Naive B cell (primary cell): ENCODE results near the gene STEAP4. TPM values are rescaled to one million over a fixed set of nuclear protein-coding genes. Genes with fewer than 3 reads are reported as not detected.

ENCODE experiments used
- ATAC-seq, 2 donors: fragments of 150-1000 bp; cut with Tn5 transposase; 2 replicates each; pipeline ENCODE4 v1.10.0; 2021; ENCODE audit warnings: low read depth in 2 of 2, mild to moderate bottlenecking in 2 of 2, moderate library complexity in 2 of 2
- DNase-seq: peaks from one replicate; pipeline ENCODE4 v3.0.0; 2022
- H3K27ac Mint-ChIP-seq, 6 donors: one replicate each; pipeline ENCODE4 v1.8.0; 2020 to 2022; ENCODE audit warnings: mild to moderate bottlenecking in 6 of 6, mixed read lengths in 6 of 6, moderate library complexity in 5 of 6, inconsistent platforms in 2 of 6
- H3K27me3 Mint-ChIP-seq, 3 donors: one replicate each; pipeline ENCODE4 v1.8.0; 2021 to 2022; ENCODE audit warnings: mixed read lengths in 3 of 3, mild to moderate bottlenecking in 1 of 3
- H3K36me3 Mint-ChIP-seq, 2 donors: one replicate each; pipeline ENCODE4 v1.8.0; 2020 to 2022; ENCODE audit warnings: mixed read lengths in 2 of 2, inconsistent platforms in 1 of 2, mild to moderate bottlenecking in 1 of 2
- H3K4me1 Mint-ChIP-seq, 3 donors: one replicate each; pipeline ENCODE4 v1.8.0; 2020 to 2022; ENCODE audit warnings: mixed read lengths in 3 of 3, inconsistent platforms in 1 of 3, mild to moderate bottlenecking in 1 of 3, moderate library complexity in 1 of 3
- H3K4me3 Mint-ChIP-seq, 8 donors: one replicate each; pipeline ENCODE4 v1.8.0; 2020 to 2022; ENCODE audit warnings: mild to moderate bottlenecking in 8 of 8, mixed read lengths in 8 of 8, moderate library complexity in 8 of 8, inconsistent platforms in 2 of 8
- H3K9me3 Mint-ChIP-seq, 7 donors: one replicate each; pipeline ENCODE4 v1.8.0; 2020 to 2022; ENCODE audit warnings: mixed read lengths in 7 of 7, mild to moderate bottlenecking in 5 of 7, inconsistent platforms in 2 of 7, moderate library complexity in 1 of 7
- polyA plus RNA-seq, 6 donors: library from polyadenylated mRNA; unstranded; fragments of 300-500 nt; fragmentation: Illumina TruSeq; gene quantifications; one replicate each; pipeline ENCODE4 v1.2.3, GENCODE V29; 2021; ENCODE audit warnings: low read depth in 6 of 6

The STEAP4 gene
- polyA plus RNA-seq, 6 donors from 2014 or later, result 0.13 to 0.21 (median 0.13) TPM; not detected in 3

DNA sequence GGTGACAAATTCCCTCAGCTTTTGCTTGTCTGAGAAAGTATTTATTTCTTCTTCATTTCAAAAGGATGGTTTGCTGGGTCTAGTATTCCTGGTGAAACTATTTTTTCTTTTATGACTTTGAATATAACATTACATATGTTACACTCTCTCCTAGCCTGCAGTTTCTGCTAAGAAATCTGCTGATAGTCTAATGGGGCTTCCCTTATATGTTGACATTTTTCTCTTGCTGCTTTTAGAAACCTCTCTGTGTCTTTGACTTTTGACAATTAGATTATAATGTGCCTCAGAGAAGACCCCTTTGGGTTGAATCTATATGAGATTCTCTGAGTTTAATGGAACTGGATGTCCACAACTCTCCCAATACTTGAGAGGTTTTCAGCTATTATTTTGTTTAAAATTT, 53.1 kb downstream of the STEAP4 start:
- H3K9me3 Mint-ChIP-seq, result peaks cover 14 to 42% (median 22%) of the 10 kb centered on the region in 7 donors
- no peaks in the 10 kb centered on the region for H3K4me1 Mint-ChIP-seq
- H3K36me3 Mint-ChIP-seq, result peaks cover 4 to 11% of the 10 kb centered on the region in 2 donors
- ATAC-seq (no peak), DNase-seq (no peak)
- peaks cover 11 to 33% (median 27%) of the 10 kb centered on the region in 3 donors for H3K27me3 Mint-ChIP-seq
- no peak overlapping the region for H3K27ac Mint-ChIP-seq
- no peak overlapping the region for H3K4me3 Mint-ChIP-seq

DNA sequence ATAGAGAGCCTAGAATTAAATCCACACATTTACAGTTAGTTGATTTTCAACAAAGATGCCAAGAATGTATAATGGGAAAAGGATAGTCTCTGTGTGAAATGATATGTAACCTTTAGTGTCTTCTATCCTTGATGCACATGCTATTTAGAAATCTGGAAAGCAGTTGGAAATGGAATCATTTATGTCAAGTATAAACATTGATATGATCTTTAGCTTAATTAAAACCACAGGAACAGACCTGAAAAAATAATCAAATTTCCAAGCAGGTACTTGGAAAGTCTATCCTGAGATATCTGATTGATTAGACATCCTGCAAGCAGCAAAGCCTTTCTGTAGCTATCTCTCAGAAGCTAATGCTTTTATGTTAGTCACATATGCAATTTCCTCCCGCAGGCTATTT, 62.4 kb downstream of the STEAP4 start:
- ATAC-seq (no peak), DNase-seq (no peak)
- peak overlapping the region in 1 of 6 donors; percentile 28 for H3K27ac Mint-ChIP-seq
- H3K9me3 Mint-ChIP-seq, result no peaks in the 10 kb centered on the region
- no peaks in the 10 kb centered on the region for H3K4me1 Mint-ChIP-seq
- H3K4me3 Mint-ChIP-seq, result no peak overlapping the region
- H3K36me3 Mint-ChIP-seq, result no peaks in the 10 kb centered on the region
- peaks cover 6 to 9% (median 8%) of the 10 kb centered on the region in 3 donors for H3K27me3 Mint-ChIP-seq

DNA sequence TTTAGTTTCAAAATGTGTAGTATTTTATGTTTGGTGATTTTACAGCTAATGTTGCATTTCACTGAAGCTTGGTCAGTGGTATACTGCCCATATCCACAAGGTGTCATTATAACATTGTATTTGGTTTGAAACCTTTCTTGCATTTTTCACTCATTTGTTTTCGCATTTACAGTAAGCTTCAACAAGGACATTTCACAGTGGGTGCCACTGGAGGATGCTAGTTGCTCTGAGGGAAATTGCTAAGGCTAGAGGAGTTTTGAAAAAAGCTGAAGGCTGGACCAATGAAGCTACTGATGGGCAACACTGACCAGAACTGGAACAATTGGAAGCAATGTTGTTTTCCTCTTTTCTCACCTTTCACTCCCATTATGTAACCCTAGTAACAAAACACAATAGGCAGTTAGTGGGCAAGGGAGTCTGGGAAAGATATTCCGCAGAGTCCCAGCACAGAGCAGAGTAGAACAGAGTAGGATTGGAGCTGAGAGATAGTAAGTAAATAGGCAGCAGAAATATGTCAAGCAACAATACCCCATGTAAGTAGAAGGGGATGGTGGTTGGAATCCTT, 63.3 kb downstream of the STEAP4 start:
- Mint-ChIP-seq H3K4me3 (no peak overlapping the region), H3K27ac (no peak overlapping the region), H3K36me3 (no peaks in the 10 kb centered on the region), H3K27me3 (peaks cover 5 to 9% (median 8%) of the 10 kb centered on the region in 3 donors), H3K4me1 (no peaks in the 10 kb centered on the region), H3K9me3 (no peaks in the 10 kb centered on the region)
- DNase-seq (no peak), ATAC-seq (no peak)

DNA sequence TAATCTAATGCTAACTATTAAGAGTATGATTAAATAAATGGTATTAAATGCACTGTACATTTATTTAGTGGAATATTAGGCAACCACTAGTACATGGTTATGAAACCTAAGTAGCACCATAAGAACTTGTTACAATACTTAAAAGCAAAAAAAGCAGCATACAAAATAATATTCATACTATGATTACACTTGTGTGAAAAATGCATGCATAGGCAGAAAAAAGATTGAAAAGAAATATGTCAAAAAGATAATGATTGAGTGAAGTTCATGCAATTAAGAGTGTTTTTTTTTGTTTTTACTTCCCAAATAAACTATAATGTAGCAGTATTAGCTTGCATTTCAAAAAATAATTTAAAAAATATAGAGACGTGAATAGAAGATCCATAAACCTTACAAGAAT, 66.8 kb downstream of the STEAP4 start:
- no peaks in the 10 kb centered on the region for H3K4me1 Mint-ChIP-seq
- DNase-seq, result no peak
- no peaks in the 10 kb centered on the region for H3K9me3 Mint-ChIP-seq
- H3K36me3 Mint-ChIP-seq, result no peaks in the 10 kb centered on the region
- peaks cover 9 to 18% (median 14%) of the 10 kb centered on the region in 3 donors for H3K27me3 Mint-ChIP-seq
- H3K27ac Mint-ChIP-seq, result no peak overlapping the region
- ATAC-seq, result no peak
- no peak overlapping the region for H3K4me3 Mint-ChIP-seq

DNA sequence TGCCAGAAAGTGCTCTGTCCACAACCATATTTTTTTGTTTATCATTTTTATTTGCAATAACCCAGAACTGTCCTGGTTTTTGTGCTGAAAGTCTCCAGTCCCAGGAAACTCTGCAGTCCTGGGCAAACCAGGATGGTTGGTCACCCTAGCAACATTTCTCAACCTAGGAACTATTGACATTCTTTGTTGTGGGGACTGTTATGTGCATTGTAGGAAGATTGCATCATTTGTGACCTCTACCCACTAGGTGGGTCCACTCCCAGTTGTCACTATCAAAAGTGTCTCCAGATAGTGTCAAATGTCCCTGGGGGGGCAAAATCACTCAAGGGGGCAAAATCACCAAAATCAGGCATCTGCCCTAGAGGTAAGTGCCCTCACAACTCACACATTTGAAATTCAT, 72.9 kb downstream of the STEAP4 start:
- ATAC-seq (no peak), DNase-seq (no peak)
- peaks cover 25 to 49% (median 43%) of the 10 kb centered on the region in 3 donors for H3K27me3 Mint-ChIP-seq
- H3K9me3 Mint-ChIP-seq, result peaks cover 0 to 9% (median 2%) of the 10 kb centered on the region in 7 donors
- peaks cover under 1 to 2% of the 10 kb centered on the region in 2 donors for H3K36me3 Mint-ChIP-seq
- no peaks in the 10 kb centered on the region for H3K4me1 Mint-ChIP-seq
- H3K27ac Mint-ChIP-seq, result no peak overlapping the region
- H3K4me3 Mint-ChIP-seq, result no peak overlapping the region

GRCh38 chr7:88230646-88231045, 76.0 kb downstream of the STEAP4 start:
- ATAC-seq (no peak), DNase-seq (no peak)
- H3K4me3 Mint-ChIP-seq, result no peak overlapping the region
- H3K36me3 Mint-ChIP-seq, result peaks cover 8 to 10% of the 10 kb centered on the region in 2 donors
- peaks cover 0 to 17% (median 8%) of the 10 kb centered on the region in 7 donors for H3K9me3 Mint-ChIP-seq
- H3K27ac Mint-ChIP-seq, result no peak overlapping the region
- no peaks in the 10 kb centered on the region for H3K4me1 Mint-ChIP-seq
- H3K27me3 Mint-ChIP-seq, result peaks cover 23 to 44% (median 42%) of the 10 kb centered on the region in 3 donors

GRCh38 chr7:88229302-88229995, 77.2 kb downstream of the STEAP4 start:
- no peak overlapping the region for H3K27ac Mint-ChIP-seq
- ATAC-seq (no peak), DNase-seq (no peak)
- H3K27me3 Mint-ChIP-seq, result peaks cover 16 to 34% (median 32%) of the 10 kb centered on the region in 3 donors
- H3K4me1 Mint-ChIP-seq, result no peaks in the 10 kb centered on the region
- peaks cover 0 to 17% (median 8%) of the 10 kb centered on the region in 7 donors for H3K9me3 Mint-ChIP-seq
- peaks cover 8 to 10% of the 10 kb centered on the region in 2 donors for H3K36me3 Mint-ChIP-seq
- H3K4me3 Mint-ChIP-seq, result no peak overlapping the region

- no peak for DNase-seq
- H3K4me1 Mint-ChIP-seq, result no peaks in the 10 kb centered on the region
- no peak for ATAC-seq
These were observed 79.7 kb downstream of the STEAP4 start for GRCh38 chr7:88226886-88227516.

DNA sequence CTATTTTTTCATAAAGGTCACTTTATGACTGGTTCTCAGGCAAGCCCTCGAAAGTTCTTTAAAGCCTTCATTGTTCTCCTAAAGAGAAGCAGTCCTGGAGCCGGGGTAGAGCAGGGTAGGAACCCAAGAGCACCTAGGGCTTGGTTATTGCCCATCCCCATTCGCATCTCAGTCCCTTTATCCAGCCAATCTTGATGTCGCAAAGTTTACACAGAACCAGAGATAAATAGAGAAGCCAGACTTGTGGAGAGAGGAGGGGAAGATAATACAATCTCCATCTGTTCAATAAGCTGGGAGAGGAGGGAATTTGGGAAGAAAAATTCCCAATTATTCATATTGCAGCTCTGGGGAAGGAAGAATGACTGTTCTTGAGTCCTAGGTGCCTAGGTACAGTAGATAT, 80.5 kb downstream of the STEAP4 start:
- Mint-ChIP-seq H3K4me3 (no peak overlapping the region), H3K36me3 (peaks cover 8 to 10% of the 10 kb centered on the region in 2 donors), H3K9me3 (peaks cover 0 to 17% (median 8%) of the 10 kb centered on the region in 7 donors), H3K4me1 (peaks cover under 1 to 2% (median 1%) of the 10 kb centered on the region in 3 donors), H3K27me3 (peaks cover 8 to 20% (median 20%) of the 10 kb centered on the region in 3 donors), H3K27ac (no peak overlapping the region)
- ATAC-seq, result no peak
- no peak for DNase-seq

More at GRCh38 chr7:88226886-88227516, 79.7 kb downstream of the STEAP4 start:
- no peak overlapping the region for H3K27ac Mint-ChIP-seq
- H3K9me3 Mint-ChIP-seq, result peaks cover 0 to 17% (median 8%) of the 10 kb centered on the region in 7 donors
- H3K27me3 Mint-ChIP-seq, result peaks cover 10 to 28% (median 27%) of the 10 kb centered on the region in 3 donors
- no peak overlapping the region for H3K4me3 Mint-ChIP-seq
- peaks cover 8 to 10% of the 10 kb centered on the region in 2 donors for H3K36me3 Mint-ChIP-seq

GRCh38 chr7:88224601-88225275, 82.0 kb downstream of the STEAP4 start:
- Mint-ChIP-seq H3K27ac (no peak overlapping the region), H3K9me3 (peaks cover 0 to 17% (median 8%) of the 10 kb centered on the region in 7 donors), H3K27me3 (peaks cover 0 to 11% (median 10%) of the 10 kb centered on the region in 3 donors), H3K36me3 (peaks cover 8 to 10% of the 10 kb centered on the region in 2 donors), H3K4me3 (no peak overlapping the region), H3K4me1 (peaks cover 10 to 15% (median 14%) of the 10 kb centered on the region in 3 donors)
- no peak for DNase-seq
- no peak for ATAC-seq

DNA sequence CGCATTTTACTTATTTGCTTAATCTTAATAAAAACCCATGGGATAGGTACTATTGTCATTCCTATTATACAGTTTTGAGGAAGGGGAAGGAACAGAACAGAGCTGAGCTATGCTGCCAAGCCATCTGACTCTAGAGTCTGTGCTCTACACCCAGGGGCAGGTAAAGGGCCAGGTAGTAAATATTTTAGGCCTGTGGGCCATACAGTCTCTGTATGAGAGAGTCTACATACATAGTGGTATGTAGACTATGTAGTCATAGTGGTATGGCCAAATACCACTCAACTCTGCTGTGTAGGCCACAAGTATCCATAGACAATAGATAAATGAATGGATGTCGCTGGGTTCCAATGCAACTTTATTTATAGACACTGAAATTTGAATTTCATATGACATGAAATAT, 83.4 kb downstream of the STEAP4 start:
- peaks cover 0 to 3% (median 1%) of the 10 kb centered on the region in 7 donors for H3K9me3 Mint-ChIP-seq
- peaks cover 0 to under 1% (median 0%) of the 10 kb centered on the region in 3 donors for H3K27me3 Mint-ChIP-seq
- H3K4me3 Mint-ChIP-seq, result no peak overlapping the region
- peaks cover 17 to 25% (median 23%) of the 10 kb centered on the region in 3 donors for H3K4me1 Mint-ChIP-seq
- ATAC-seq (no peak), DNase-seq (no peak)
- H3K27ac Mint-ChIP-seq, result no peak overlapping the region
- peaks cover 1 to 2% of the 10 kb centered on the region in 2 donors for H3K36me3 Mint-ChIP-seq
